WERI-Rb-1 (cell line): ENCODE measurements around the gene KCNK7.

Source experiments
- DNase-seq: peaks from one replicate; pipeline ENCODE4 v3.0.0-alpha.2; 2020
- H3K27ac ChIP-seq: fragments of 250-450 bp; sonication (Bioruptor Pico); 2 replicates; pipeline ENCODE4 v1.5.1; 2020; ENCODE audit warnings: mild to moderate bottlenecking, moderate library complexity
- H3K27me3 ChIP-seq: fragments of 250-450 bp; sonication (Bioruptor Pico); 2 replicates; pipeline ENCODE4 v1.5.1; 2021; ENCODE audit warnings: mild to moderate bottlenecking, low read depth, moderate library complexity; ENCODE audit not compliant: insufficient read depth, severe bottlenecking
- H3K36me3 ChIP-seq: fragments of 250-450 bp; sonication (Bioruptor Pico); 2 replicates; pipeline ENCODE4 v1.5.1; 2020; ENCODE audit warnings: mild to moderate bottlenecking, moderate library complexity
- H3K4me3 ChIP-seq: 2 replicates; pipeline ENCODE4 v1.5.1; 2011; ENCODE audit warnings: low read depth, mild to moderate bottlenecking, control low read depth, low read length
- H3K9me3 ChIP-seq: fragments of 250-450 bp; sonication (Bioruptor Pico); 2 replicates; pipeline ENCODE4 v1.5.1; 2021; ENCODE audit warnings: mild to moderate bottlenecking, moderate library complexity; ENCODE audit not compliant: severe bottlenecking
- CTCF ChIP-seq: IDR thresholded peaks from 2 replicates; pipeline ENCODE4 v1.5.1; 2011; ENCODE audit warnings: low read depth, mild to moderate bottlenecking, control low read depth, inconsistent platforms, low read length

Gene KCNK7

GRCh38 chr11:65579291-65579690, 16.3 kb downstream of the KCNK7 start:
- Histone ChIP-seq H3K27me3 (no peaks in the 10 kb centered on the region), H3K27ac (no peak overlapping the region), H3K9me3 (no peaks in the 10 kb centered on the region), H3K4me3 (no peak overlapping the region), H3K36me3 (peaks cover 12% of the 10 kb centered on the region)
- TF ChIP-seq CTCF = no peak
- no peak for DNase-seq

DNA sequence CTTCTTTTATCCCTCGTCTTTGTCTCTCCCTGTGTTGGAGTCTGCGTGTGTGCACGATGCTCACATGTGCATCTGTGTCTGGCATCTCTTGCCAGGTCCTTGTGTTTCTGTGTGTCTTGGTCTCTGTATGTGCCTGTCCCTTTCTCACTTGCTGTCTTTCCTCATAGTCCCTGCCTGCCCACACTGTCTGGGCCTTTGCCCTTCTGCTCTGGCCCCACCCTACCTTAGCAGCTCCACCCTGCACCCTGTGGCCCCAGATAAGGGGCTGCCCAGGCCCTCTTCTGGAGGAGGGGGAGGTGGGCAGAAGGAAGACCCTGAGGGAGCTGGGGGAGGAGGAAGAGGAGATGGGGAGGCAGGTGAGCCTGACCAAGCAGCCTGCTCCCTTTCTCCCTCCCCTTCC, 16.9 kb downstream of the KCNK7 start:
- Histone ChIP-seq H3K27me3 (no peaks in the 10 kb centered on the region), H3K36me3 (peaks cover 13% of the 10 kb centered on the region), H3K9me3 (no peaks in the 10 kb centered on the region), H3K4me3 (no peak overlapping the region), H3K27ac (no peak overlapping the region)
- no peak for TF ChIP-seq CTCF
- no peak for DNase-seq

- H3K9me3 ChIP-seq = no peaks in the 10 kb centered on the region
- DNase-seq = no peak
- H3K27me3 ChIP-seq = no peaks in the 10 kb centered on the region
- no peak overlapping the region for H3K27ac ChIP-seq
- H3K4me3 ChIP-seq = no peak overlapping the region
- no peak for TF ChIP-seq CTCF
- H3K36me3 ChIP-seq = peaks cover 18% of the 10 kb centered on the region
Measured at GRCh38 chr11:65578134-65578533, 17.5 kb downstream of the KCNK7 start.

GRCh38 chr11:65577756-65578109, 17.9 kb downstream of the KCNK7 start:
- H3K9me3 ChIP-seq = no peaks in the 10 kb centered on the region
- no peak for TF ChIP-seq CTCF
- H3K36me3 ChIP-seq = peaks cover 18% of the 10 kb centered on the region
- H3K27me3 ChIP-seq = no peaks in the 10 kb centered on the region
- no peak overlapping the region for H3K4me3 ChIP-seq
- DNase-seq = no peak
- H3K27ac ChIP-seq = no peak overlapping the region

DNA sequence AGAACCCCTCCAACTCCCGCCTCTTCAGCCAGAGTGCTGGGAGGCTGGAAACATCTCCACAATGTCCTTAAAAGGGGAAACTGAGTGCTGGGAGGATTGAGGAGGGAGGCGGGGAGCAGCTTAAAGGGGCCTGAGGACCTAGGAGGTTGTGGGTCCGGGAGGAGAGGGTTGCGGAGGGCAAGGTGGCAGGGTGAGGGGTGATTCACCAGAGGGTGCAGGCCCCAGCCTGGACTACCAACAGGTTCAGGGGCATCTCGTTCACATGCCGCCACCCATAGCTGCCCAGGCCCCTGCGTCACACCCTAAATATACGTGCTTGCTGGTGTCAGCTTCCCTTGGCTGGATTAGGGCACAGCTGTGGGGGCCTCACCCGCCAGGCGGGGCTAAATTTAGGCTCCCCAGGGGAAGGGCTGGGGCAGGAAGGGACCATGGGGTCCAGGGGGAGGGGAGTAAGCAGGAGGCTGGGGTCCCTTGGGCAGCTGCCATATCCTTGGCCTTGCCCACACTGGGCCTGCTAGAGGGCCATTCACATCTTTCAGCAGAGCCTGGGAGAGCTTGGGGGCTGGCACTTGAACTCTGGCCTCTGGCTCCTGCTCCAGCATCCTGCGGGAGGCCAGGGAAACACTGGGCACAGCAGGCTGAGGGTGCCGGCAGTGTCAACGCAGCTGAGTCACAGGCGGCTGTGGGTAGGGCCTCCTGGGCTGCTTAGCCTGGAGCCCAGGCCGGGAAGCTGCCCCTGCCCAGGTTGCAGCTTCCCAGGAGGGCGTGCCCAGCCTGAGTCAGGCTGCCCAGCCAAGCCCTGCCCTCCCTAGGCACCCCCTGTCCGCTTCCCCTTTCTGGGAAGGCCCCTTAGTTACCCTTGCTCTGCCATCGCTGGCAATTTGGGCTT, 18.5 kb downstream of the KCNK7 start:
- H3K36me3 ChIP-seq = peaks cover 18% of the 10 kb centered on the region
- no peak for DNase-seq
- H3K9me3 ChIP-seq = no peaks in the 10 kb centered on the region
- H3K4me3 ChIP-seq = peak overlapping the region; percentile 58
- H3K27me3 ChIP-seq = no peaks in the 10 kb centered on the region
- no peak for TF ChIP-seq CTCF
- no peak overlapping the region for H3K27ac ChIP-seq
